H1 (cell line): ENCODE data around the gene ADD1. TPM values are rescaled to one million over a fixed set of nuclear protein-coding genes. Genes with fewer than 3 reads are reported as not detected.

ENCODE experiments used
- CTCF ChIA-PET: fragments of 300-600 bp; sonication (Branson Sonifier 250); formaldehyde crosslinking; loops from one replicate; lab custom pipeline; 2021; ENCODE audit not compliant: partially characterized antibody; lab: Charles Lee
- POLR2A ChIA-PET: fragments of 300-600 bp; sonication (Branson Sonifier 250); formaldehyde crosslinking; loops from one replicate; lab custom pipeline; 2021; ENCODE audit warnings: inconsistent platforms; ENCODE audit not compliant: partially characterized antibody; lab: Charles Lee
- DNase-seq, 2 experiments: peaks; one replicate each; pipeline versions ENCODE4 v3.0.0 to v3.0.0-alpha.2; 2010 to 2022; ENCODE audit warnings: low spot score in 2 of 2, low read depth in 1 of 2, mixed read lengths in 1 of 2
- FAIRE-seq: peaks from 2 replicates; lab custom pipeline; 2011; peaks lifted over from hg19 to GRCh38; lab: Jason Lieb, UNC
- H2AFZ ChIP-seq: 2 replicates; pipeline ENCODE4 v1.8.1; 2012; ENCODE audit warnings: low read length, inconsistent platforms
- H2AK5ac ChIP-seq: 2 replicates; pipeline ENCODE4 v1.6.1; 2013; ENCODE audit warnings: low read depth, low read length
- H2BK120ac ChIP-seq: replicated peaks from 2 replicates; pipeline ENCODE3; 2013; ENCODE audit warnings: low read depth, low read length, inconsistent platforms
- H2BK12ac ChIP-seq: 2 replicates; pipeline ENCODE4 v1.6.1; 2013; ENCODE audit warnings: low read depth, low read length
- H2BK15ac ChIP-seq: 2 replicates; pipeline ENCODE4 v1.6.1; 2013; ENCODE audit warnings: low read length
- H2BK20ac ChIP-seq: 2 replicates; pipeline ENCODE4 v1.6.1; 2013; ENCODE audit warnings: low read length
- H2BK5ac ChIP-seq: 2 replicates; pipeline ENCODE4 v1.6.1; 2013; ENCODE audit warnings: low read depth, low read length
- H3K14ac ChIP-seq: 2 replicates; pipeline ENCODE4 v1.6.1; 2013; ENCODE audit warnings: inconsistent platforms; ENCODE audit not compliant: insufficient read length
- H3K18ac ChIP-seq: 2 replicates; pipeline ENCODE4 v1.6.1; 2013; ENCODE audit warnings: low read length; ENCODE audit errors: extremely low read depth
- H3K23ac ChIP-seq: 2 replicates; pipeline ENCODE4 v1.6.1; 2013; ENCODE audit warnings: inconsistent platforms; ENCODE audit not compliant: insufficient read length
- H3K23me2 ChIP-seq: 2 replicates; pipeline ENCODE4 v1.6.1; 2013; ENCODE audit warnings: low read depth, low read length
- H3K27ac ChIP-seq: 2 replicates; pipeline ENCODE4 v1.6.1; 2011; ENCODE audit warnings: low read depth, low read length, inconsistent platforms
- H3K27me3 ChIP-seq, 4 experiments: replicated peaks in 1 of 4; 1 replicate in 1 of 4; 2 replicates in 3 of 4; pipeline versions ENCODE4 v1.6.1 to v1.8.1; 2011 to 2013; ENCODE audit warnings: low read length in 3 of 4, mild to moderate bottlenecking in 3 of 4, inconsistent platforms in 2 of 4, mixed read lengths in 2 of 4, moderate library complexity in 1 of 4; ENCODE audit not compliant: control insufficient read depth in 3 of 4, insufficient read depth in 3 of 4; ENCODE audit errors: extremely low read depth in 1 of 4
- H3K36me3 ChIP-seq, 4 experiments: 2 replicates each; pipeline versions ENCODE4 v1.6.1 to v1.8.1; 2011 to 2013; ENCODE audit warnings: mild to moderate bottlenecking in 4 of 4, low read length in 3 of 4, moderate library complexity in 2 of 4, control low read depth in 1 of 4, inconsistent platforms in 1 of 4; ENCODE audit not compliant: insufficient read depth in 4 of 4, control insufficient read depth in 2 of 4
- H3K4ac ChIP-seq: replicated peaks from 2 replicates; pipeline ENCODE3; 2013; ENCODE audit warnings: low read length, low read depth, mixed read lengths, inconsistent platforms; ENCODE audit not compliant: insufficient read length
- H3K4me1 ChIP-seq, 4 experiments: replicated peaks in 1 of 4; 1 replicate in 1 of 4; 2 replicates in 3 of 4; pipeline versions ENCODE4 v1.6.1 to v1.8.1; 2011 to 2013; ENCODE audit warnings: low read length in 3 of 4, inconsistent platforms in 2 of 4, mixed read lengths in 1 of 4; ENCODE audit not compliant: insufficient read depth in 4 of 4, control insufficient read depth in 3 of 4
- H3K4me2 ChIP-seq, 2 experiments: 2 replicates each; pipeline versions ENCODE4 v1.6.1 to v1.8.1; 2011 to 2013; ENCODE audit warnings: low read depth in 2 of 2, low read length in 2 of 2, control low read depth in 1 of 2, inconsistent platforms in 1 of 2, mild to moderate bottlenecking in 1 of 2; ENCODE audit not compliant: insufficient read depth in 1 of 2
- H3K4me3 ChIP-seq, 4 experiments: fragments of 200-600, 300-600 bp in 1 of 4; sonication (generic), shearing (Covaris generic), sonication (Bioruptor Twin) in 1 of 4; 2 replicates each; pipeline versions ENCODE4 v1.5.1 to v1.8.1; 2011 to 2016; ENCODE audit warnings: low read length in 4 of 4, low read depth in 3 of 4, control low read depth in 2 of 4, inconsistent platforms in 2 of 4, mild to moderate bottlenecking in 2 of 4, mixed read lengths in 1 of 4, moderate library complexity in 1 of 4; ENCODE audit not compliant: insufficient read depth in 2 of 4; ENCODE audit errors: extremely low read depth in 1 of 4
- H3K56ac ChIP-seq: replicated peaks from 2 replicates; pipeline ENCODE3; 2013; ENCODE audit warnings: low read depth, mild to moderate bottlenecking, mixed read lengths, low read length, inconsistent platforms; ENCODE audit not compliant: insufficient read length
- H3K79me1 ChIP-seq: 2 replicates; pipeline ENCODE4 v1.6.1; 2013; ENCODE audit warnings: low read depth, low read length, control low read depth
- H3K79me2 ChIP-seq, 2 experiments: 2 replicates each; pipeline versions ENCODE4 v1.6.1 to v1.8.1; 2012 to 2013; ENCODE audit warnings: low read length in 2 of 2, mild to moderate bottlenecking in 2 of 2, inconsistent platforms in 1 of 2; ENCODE audit not compliant: insufficient read depth in 2 of 2, control insufficient read depth in 1 of 2
- H3K9ac ChIP-seq, 4 experiments: replicated peaks in 1 of 4; 1 replicate in 1 of 4; 2 replicates in 3 of 4; pipeline versions ENCODE4 v1.6.1 to v1.8.1; 2011 to 2013; ENCODE audit warnings: low read depth in 3 of 4, low read length in 3 of 4, control low read depth in 2 of 4, mild to moderate bottlenecking in 2 of 4, moderate library complexity in 2 of 4, inconsistent platforms in 1 of 4; ENCODE audit errors: extremely low read depth in 1 of 4
- H3K9me3 ChIP-seq, 2 experiments: 2 replicates each; pipeline versions ENCODE4 v1.6.1 to v1.8.1; 2012 to 2013; ENCODE audit warnings: mild to moderate bottlenecking in 2 of 2, moderate library complexity in 2 of 2, control low read depth in 1 of 2, inconsistent platforms in 1 of 2, low read depth in 1 of 2, low read length in 1 of 2, mixed read lengths in 1 of 2; ENCODE audit not compliant: insufficient read depth in 2 of 2
- H4K20me1 ChIP-seq, 2 experiments: replicated peaks in 1 of 2; 2 replicates each; pipeline versions ENCODE3 to v1.8.1; 2011 to 2013; ENCODE audit warnings: inconsistent platforms in 2 of 2, low read length in 2 of 2, mild to moderate bottlenecking in 1 of 2; ENCODE audit not compliant: insufficient read depth in 2 of 2, control insufficient read depth in 1 of 2
- H4K5ac ChIP-seq: 2 replicates; pipeline ENCODE4 v1.6.1; 2013; ENCODE audit warnings: low read length, low read depth, mixed read lengths, inconsistent platforms; ENCODE audit not compliant: insufficient read length
- H4K8ac ChIP-seq: 2 replicates; pipeline ENCODE4 v1.8.0; 2013; ENCODE audit warnings: mild to moderate bottlenecking, moderate library complexity, low read length, inconsistent platforms; ENCODE audit not compliant: insufficient read depth; ENCODE audit errors: extremely low read depth
- H4K91ac ChIP-seq: replicated peaks from 2 replicates; pipeline ENCODE3; 2013; ENCODE audit warnings: low read length, mixed read lengths, inconsistent platforms; ENCODE audit not compliant: insufficient read length
- ASH2L ChIP-seq: fragments of 200-600, 300-600 bp; sonication (generic); IDR thresholded peaks from one replicate; pipeline ENCODE4 v1.7.1; 2017; ENCODE audit warnings: low read length
- BCL11A ChIP-seq, 2 experiments: IDR thresholded peaks; one replicate each; pipeline ENCODE4 v1.6.1; 2011; ENCODE audit warnings: low read depth in 2 of 2, low read length in 2 of 2, mild to moderate bottlenecking in 2 of 2
- EGR1 ChIP-seq: IDR thresholded peaks from 2 replicates; pipeline ENCODE4 v1.6.1; 2011; ENCODE audit warnings: low read depth, low read length, borderline replicate concordance
- GTF2F1 ChIP-seq: IDR thresholded peaks from 2 replicates; pipeline ENCODE4 v1.6.1; 2012; ENCODE audit warnings: low read depth, low read length, improper control_type of control experiment, borderline replicate concordance
- HDAC2 ChIP-seq, 2 experiments: fragments of 300-600 bp in 1 of 2; sonication (generic) in 1 of 2; IDR thresholded peaks; 2 replicates each; pipeline ENCODE4 v1.6.1; 2011 to 2012; ENCODE audit warnings: low read depth in 2 of 2, low read length in 2 of 2, mild to moderate bottlenecking in 2 of 2, moderate library complexity in 2 of 2, borderline replicate concordance in 1 of 2, inconsistent platforms in 1 of 2
- JUN ChIP-seq: IDR thresholded peaks from 2 replicates; pipeline ENCODE4 v1.6.1; 2011; ENCODE audit warnings: low read depth, mild to moderate bottlenecking, improper control_type of control experiment, low read length
- MAFK ChIP-seq: IDR thresholded peaks from 2 replicates; pipeline ENCODE4 v1.6.1; 2012; ENCODE audit warnings: low read depth, mild to moderate bottlenecking, improper control_type of control experiment, low read length
- RAD21 ChIP-seq, 2 experiments: IDR thresholded peaks in 1 of 2; conservative IDR thresholded peaks in 1 of 2; 2 replicates each; pipeline ENCODE4 v1.6.1; 2011; ENCODE audit warnings: low read depth in 2 of 2, low read length in 2 of 2, improper control_type of control experiment in 1 of 2, inconsistent platforms in 1 of 2, mild to moderate bottlenecking in 1 of 2, moderate library complexity in 1 of 2
- SIN3A ChIP-seq, 2 experiments: IDR thresholded peaks in 1 of 2; conservative IDR thresholded peaks in 1 of 2; 2 replicates each; pipeline ENCODE4 v1.6.1; 2011 to 2012; ENCODE audit warnings: low read length in 2 of 2, improper control_type of control experiment in 1 of 2, low read depth in 1 of 2, mild to moderate bottlenecking in 1 of 2
- SP1 ChIP-seq: IDR thresholded peaks from 2 replicates; pipeline ENCODE4 v1.6.1; 2011; ENCODE audit warnings: low read depth, low read length
- SP2 ChIP-seq: IDR thresholded peaks from 2 replicates; pipeline ENCODE4 v1.6.1; 2012; ENCODE audit warnings: mild to moderate bottlenecking, low read length, inconsistent platforms
- TBP ChIP-seq: IDR thresholded peaks from 2 replicates; pipeline ENCODE4 v1.6.1; 2011; ENCODE audit warnings: low read depth, low read length, improper control_type of control experiment
- ZNF274 ChIP-seq: IDR thresholded peaks from 2 replicates; pipeline ENCODE4 v1.7.0; 2012; ENCODE audit warnings: low read length, borderline replicate concordance; ENCODE audit errors: extremely low read depth
- WGBS, 2 experiments: shearing (Covaris generic) in 1 of 2; methylation state at CpG; one replicate each; pipeline versions ENCODE4 v1.1.6 to v1.1.7; 2013 to 2015; ENCODE audit warnings: low lambda C conversion rate in 2 of 2, mixed read lengths in 2 of 2, inconsistent platforms in 1 of 2, low coverage in 1 of 2, missing lambda C conversion rate in 1 of 2; ENCODE audit not compliant: insufficient replicate concordance in 2 of 2, insufficient coverage in 1 of 2, insufficient read length in 1 of 2; ENCODE audit errors: extremely low coverage in 1 of 2, missing lambda C conversion rate in 1 of 2; 5-methylcytosine and 5-hydroxymethylcytosine counted together
- polyA plus RNA-seq, 7 experiments: library from polyadenylated mRNA; depleted of rRNA in 3 of 7; stranded (reverse) in 5 of 7; unstranded in 2 of 7; fragments of >200 nt in 5 of 7; fragments of 200-250 nt in 2 of 7; gene quantifications; 1 replicate in 5 of 7; 2 replicates in 1 of 7; 4 replicates in 1 of 7; pipeline versions ENCODE4 v1.2.1 to v1.2.3, GENCODE V29; 2011 to 2013; ENCODE audit warnings: missing spikeins in 2 of 7, mixed read lengths in 2 of 7
- total RNA-seq: library from RNA; stranded (reverse); fragmentation: NEBNext Ultra II Directional; extraction: Animal tissue kit (Norgen Biotek cat#: 25700); gene quantifications from 2 replicates; pipeline ENCODE4 v1.2.1, GENCODE V29; 2021

The ADD1 gene
- total and polyA plus RNA-seq, 2 of the 8 experiments (the other 6 are each of a cell fraction or from before 2014, with no cell fraction given), result 113 to 143 TPM

GRCh38 chr4:2836391-2836859, 7.2 kb upstream of the ADD1 start:
- no peak overlapping the region for H3K27ac ChIP-seq
- no peak overlapping the region for H4K8ac ChIP-seq
- H2BK120ac ChIP-seq, result no peak overlapping the region
- no peaks in the 10 kb centered on the region for H3K9me3 ChIP-seq
- H3K27me3 ChIP-seq, result no peaks in the 10 kb centered on the region
- no peak overlapping the region for H3K4me2 ChIP-seq
- no peak overlapping the region for H2AK5ac ChIP-seq
- H4K91ac ChIP-seq, result no peak overlapping the region
- no peak overlapping the region for H2BK12ac ChIP-seq
- no peak overlapping the region for H3K14ac ChIP-seq
- no peak overlapping the region for H3K4me3 ChIP-seq
- ChIA-PET POLR2A (interaction anchor here (0.8 to 8.8 kb wide), 5 partner anchors 9 to 24 kb away, joined by 3 to 75 read pairs (median 6); no protein-coding TSS in a partner anchor), CTCF (interaction anchor here (0.6 to 1.4 kb wide), 4 partner anchors 11 to 31 kb away, joined by 3 read pairs; no protein-coding TSS in a partner anchor)
- H4K5ac ChIP-seq, result no peak overlapping the region
- DNase-seq (peak in 1 of 2 experiments; percentile 33), FAIRE-seq (no peak)
- no peak overlapping the region for H3K23ac ChIP-seq
- no peak overlapping the region for H2BK15ac ChIP-seq
- no peak overlapping the region for H2BK5ac ChIP-seq
- no peak overlapping the region for H3K4ac ChIP-seq
- H2BK20ac ChIP-seq, result no peak overlapping the region
- no peak overlapping the region for H3K56ac ChIP-seq
- H4K20me1 ChIP-seq, result peaks cover 0 to 5% of the 10 kb centered on the region in 2 experiments
- peaks cover 0 to 19% (median 12%) of the 10 kb centered on the region in 4 experiments; a peak in 7 of 8 replicates for H3K36me3 ChIP-seq
- H2AFZ ChIP-seq, result no peak overlapping the region
- H3K4me1 ChIP-seq, result peaks cover 0 to 11% (median 5%) of the 10 kb centered on the region in 4 experiments; a peak in 6 of 7 replicates
- H3K79me1 ChIP-seq, result no peaks in the 10 kb centered on the region
- H3K9ac ChIP-seq, result no peak overlapping the region; a peak in 1 of 7 replicates
- H3K23me2 ChIP-seq, result no peaks in the 10 kb centered on the region
- WGBS, 2 experiments, result 81% methylated on average over 5 of the region's 5 CpGs; no CpG with 5 or more reads in 1 of the 2 experiments
- H3K18ac ChIP-seq, result no peak overlapping the region
- no peaks in the 10 kb centered on the region for H3K79me2 ChIP-seq
- TF ChIP-seq SP2 (no peak), ZNF274 (no peak), SIN3A (conservative IDR thresholded peaks at IDR 0.05 in 1 of 2, IDR thresholded peaks at IDR 0.05 in 1 of 2; ENCODE audit: low read depth in 1 of 2, low read length in 2 of 2) (no peak), MAFK (no peak), GTF2F1 (no peak), RAD21 (IDR thresholded peaks at IDR 0.05 in 1 of 2, conservative IDR thresholded peaks at IDR 0.05 in 1 of 2; ENCODE audit: low read depth in 2 of 2, low read length in 2 of 2) (no peak), BCL11A (IDR thresholded peaks at IDR 0.05; ENCODE audit: low read depth in 2 of 2, low read length in 2 of 2) (no peak), SP1 (no peak), HDAC2 (IDR thresholded peaks at IDR 0.05; ENCODE audit: borderline replicate concordance in 1 of 2, low read depth in 2 of 2, low read length in 2 of 2) (no peak), EGR1 (no peak), ASH2L (no peak), JUN (no peak), TBP (no peak)
